ENCODE measurements around the gene TNS1. TPM values are rescaled to one million over a fixed set of nuclear protein-coding genes. Genes with fewer than 3 reads are reported as not detected.
"Not testable (repeated sequence)": the region's sequence is repeated elsewhere in the genome, so short reads cannot be mapped to it uniquely, and the experiment has no call there.

The TNS1 gene
- total RNA-seq, 4 donors from 2014 or later, result 57.7 to 120 (median 95.7) TPM

GRCh38 chr2:217789003-217789735 is 213.6 kb downstream of the TNS1 start:
- 38 to 41% methylated on average over 15 of the region's 15 CpGs for WGBS, 2 donors
- peak; percentile 77 to 98 for DNase-seq (ENCODE audit: low spot score in 2 of 2)
- intact Hi-C loops (cut with DNase I; ENCODE audit: low total_unique reads), result loop anchor here (2.0 to 10.0 kb wide), 2 partner anchors 98 to 276 kb away; partner anchors contain the start of gene RUFY4
- H3K4me3 ChIP-seq (ENCODE audit: low read depth, poor library complexity, severe bottlenecking), result no peak overlapping the region
- TF ChIP-seq POLR2A (IDR thresholded peaks at IDR 0.05) (no peak), CTCF (IDR thresholded peaks at IDR 0.05) (peak in 1 of 3 donors; percentile 96)

- H3K4me3 ChIP-seq (ENCODE audit: low read depth, poor library complexity, severe bottlenecking), result no peak overlapping the region
- TF ChIP-seq CTCF (IDR thresholded peaks at IDR 0.05) (no peak), POLR2A (IDR thresholded peaks at IDR 0.05) (no peak)
- WGBS, 2 donors, result 90 to 97% methylated on average over 7 of the region's 7 CpGs
- intact Hi-C loops (cut with DNase I; ENCODE audit: low total_unique reads), result loop anchor here (2.0 to 10.0 kb wide), 2 partner anchors 98 to 276 kb away; partner anchors contain the start of gene RUFY4
- no peak for DNase-seq (ENCODE audit: low spot score in 2 of 2)
These were observed 214.2 kb downstream of the TNS1 start for GRCh38 chr2:217788669-217789002.

GRCh38 chr2:217787160-217787877 is 215.5 kb downstream of the TNS1 start:
- intact Hi-C loops (cut with DNase I; ENCODE audit: low total_unique reads), result loop anchor here (10.0 kb wide), 1 partner anchor 277 kb away; the partner anchor contains the start of gene RUFY4
- H3K4me3 ChIP-seq (ENCODE audit: low read depth, poor library complexity, severe bottlenecking), result no peak overlapping the region
- 96 to 97% methylated on average over 22 to 25 of the region's 37 CpGs for WGBS, 2 donors
- TF ChIP-seq POLR2A (IDR thresholded peaks at IDR 0.05), result no peak
- TF ChIP-seq CTCF (IDR thresholded peaks at IDR 0.05), result no peak
- DNase-seq (ENCODE audit: low spot score in 2 of 2), result no peak

- 100% methylated on average over 5 of the region's 5 CpGs for WGBS, 2 donors
- DNase-seq (ENCODE audit: low spot score in 2 of 2); H3K4me3 ChIP-seq (ENCODE audit: low read depth, poor library complexity, severe bottlenecking): not testable (repeated sequence)
- intact Hi-C loops (cut with DNase I; ENCODE audit: low total_unique reads), result loop anchor here (10.0 kb wide), 1 partner anchor 278 kb away; the partner anchor contains the start of gene RUFY4
These were observed 216.2 kb downstream of the TNS1 start for GRCh38 chr2:217786560-217786959.

GRCh38 chr2:217785544-217786045 is 217.2 kb downstream of the TNS1 start:
- TF ChIP-seq POLR2A (IDR thresholded peaks at IDR 0.05) (no peak), CTCF (IDR thresholded peaks at IDR 0.05) (peak in 1 of 3 donors; percentile 92)
- intact Hi-C loops (cut with DNase I; ENCODE audit: low total_unique reads), result loop anchor here (2.0 to 10.0 kb wide), 2 partner anchors 249 to 279 kb away; partner anchors contain the start of gene RUFY4
- H3K4me3 ChIP-seq (ENCODE audit: low read depth, poor library complexity, severe bottlenecking), result no peak overlapping the region
- DNase-seq (ENCODE audit: low spot score in 2 of 2), result peak; percentile 82 to 97
- WGBS, 2 donors, result 20% methylated on average over 10 of the region's 10 CpGs

GRCh38 chr2:217784996-217785543 is 217.7 kb downstream of the TNS1 start:
- 66 to 67% methylated on average over 14 of the region's 14 CpGs for WGBS, 2 donors
- intact Hi-C loops (cut with DNase I; ENCODE audit: low total_unique reads), result loop anchor here (2.0 to 10.0 kb wide), 2 partner anchors 250 to 280 kb away; partner anchors contain the start of gene RUFY4
- H3K4me3 ChIP-seq (ENCODE audit: low read depth, poor library complexity, severe bottlenecking), result no peak overlapping the region
- DNase-seq (ENCODE audit: low spot score in 2 of 2), result no peak
- TF ChIP-seq CTCF (IDR thresholded peaks at IDR 0.05), result no peak
- no peak for TF ChIP-seq POLR2A (IDR thresholded peaks at IDR 0.05)

Measured in lower leg skin (tissue), 4 donors.